ENCODE results near the gene FAM20A.

FAM20A gene

GRCh38 chr17:68600931-68601564 lies at the start of gene FAM20A:
Gene FAM20A (minus strand): TSS chr17:68601367. CDS start chr17:68600666, 701 bp downstream.
- no peak for DNase-seq

DNA sequence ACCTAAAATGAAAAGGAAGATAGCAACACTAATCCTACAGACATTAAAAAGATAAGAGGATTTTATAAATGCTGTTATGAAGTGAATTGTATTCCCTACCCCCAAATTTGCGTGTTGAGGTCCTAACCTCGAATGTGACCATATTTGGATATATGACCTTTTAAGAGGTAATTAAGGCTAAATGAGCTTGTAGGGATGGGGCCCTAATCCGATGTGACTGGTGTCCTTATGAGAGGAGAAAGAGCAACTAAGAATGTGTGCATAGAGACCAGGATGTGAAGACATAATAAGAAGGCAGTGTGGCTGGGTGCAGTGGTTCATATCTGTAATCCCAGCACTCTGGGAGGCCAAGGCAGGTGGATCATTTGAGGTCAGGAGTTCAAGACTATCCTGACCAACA lies 48.2 kb upstream of the FAM20A start:
- no peak for DNase-seq

GRCh38 chr17:68646626-68647526 lies 45.7 kb upstream of the FAM20A start:
- DNase-seq = no peak

DNA sequence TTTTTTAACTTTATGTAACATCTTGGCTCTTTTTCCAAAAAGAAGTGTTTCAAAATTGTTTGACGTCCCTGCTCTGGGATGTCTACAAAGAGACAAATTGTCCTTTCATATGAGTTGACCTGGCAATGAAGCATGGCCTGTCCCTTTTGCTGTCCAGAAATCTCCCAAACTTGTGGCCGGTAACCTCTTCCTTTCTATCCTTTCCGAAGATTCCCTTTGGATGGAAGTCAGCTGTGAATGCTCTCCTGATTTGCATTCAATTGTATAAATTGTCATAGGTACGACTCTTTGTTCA lies 40.9 kb upstream of the FAM20A start:
- no peak for DNase-seq

GRCh38 chr17:68641276-68642117 lies 40.3 kb upstream of the FAM20A start:
- DNase-seq = no peak

DNA sequence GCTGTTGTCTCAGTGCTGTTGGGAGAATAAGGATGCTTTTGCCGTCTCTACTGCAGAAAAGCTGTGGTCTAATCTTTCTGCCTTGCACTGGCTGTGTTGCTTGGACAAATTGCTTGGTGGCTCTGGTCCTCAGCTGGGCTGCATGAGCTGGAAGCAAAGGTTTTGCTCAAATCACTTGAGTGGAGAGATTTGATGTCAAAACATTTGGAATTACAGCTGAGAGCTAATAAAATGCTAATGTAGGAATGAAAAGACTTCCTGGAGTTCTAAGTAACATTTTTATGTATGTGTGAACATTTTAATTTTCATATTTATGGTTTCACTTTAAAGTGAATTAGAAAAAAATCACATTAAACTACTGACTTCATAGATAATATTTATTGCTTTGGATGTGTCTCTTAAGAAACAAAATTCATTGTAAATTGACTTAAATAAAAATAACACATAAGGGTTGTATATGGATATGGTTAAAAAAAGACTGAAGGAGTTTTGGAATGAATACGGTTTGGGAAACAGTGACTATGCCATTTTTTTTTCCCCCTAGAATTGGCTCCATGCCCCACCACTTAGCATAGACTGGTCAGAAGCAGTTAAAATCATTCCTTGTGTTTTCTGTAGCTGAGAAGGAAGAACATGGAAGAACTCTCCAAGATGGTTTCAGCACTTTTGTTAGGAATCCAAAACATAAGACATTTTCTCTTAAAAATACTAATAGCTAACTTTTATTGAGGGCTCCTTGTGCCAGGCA lies 39.2 kb upstream of the FAM20A start:
- DNase-seq = no peak

DNA sequence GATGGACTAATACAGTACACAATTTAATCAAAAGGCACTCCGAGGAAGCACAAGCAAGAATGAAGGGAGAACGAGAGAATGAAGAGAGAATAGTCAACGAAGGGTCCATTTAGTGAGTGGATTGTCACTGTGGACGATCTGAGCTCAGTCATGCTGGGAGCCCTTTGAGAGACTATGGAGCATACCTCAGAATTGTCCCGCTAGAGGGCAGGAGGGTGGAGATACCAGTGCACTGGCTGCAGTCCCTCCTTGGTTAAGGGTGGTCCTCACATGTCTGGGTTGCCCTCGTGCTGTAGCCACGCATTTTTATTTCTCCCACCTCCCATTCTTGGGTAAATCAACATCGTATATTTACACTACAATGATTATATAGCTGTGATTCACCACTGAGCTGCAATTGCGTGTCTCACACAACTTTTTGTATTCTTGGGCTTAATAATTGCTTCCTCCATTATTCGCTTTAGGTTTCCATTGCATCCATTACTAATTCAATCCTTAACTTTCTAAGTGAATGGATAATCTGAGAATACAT lies 33.2 kb upstream of the FAM20A start:
- DNase-seq = no peak

DNA sequence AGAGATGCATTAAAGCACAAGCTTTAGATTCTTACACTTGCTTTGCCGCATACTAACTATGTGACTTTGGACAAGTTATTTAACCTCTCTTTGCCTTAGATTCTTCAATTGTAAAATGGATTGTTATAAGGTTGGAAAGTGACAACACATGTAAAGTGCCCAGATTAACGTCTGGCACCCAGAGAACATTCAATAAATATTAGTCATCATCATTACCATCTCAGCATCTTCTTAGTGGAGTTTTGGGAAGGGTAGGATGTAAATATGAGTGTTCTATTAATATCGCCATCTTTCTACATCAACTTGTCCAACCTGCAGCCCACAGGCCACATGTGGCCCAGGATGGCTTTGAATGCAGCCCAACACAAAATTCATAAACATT lies 27.4 kb upstream of the FAM20A start:
- no peak for DNase-seq

DNA sequence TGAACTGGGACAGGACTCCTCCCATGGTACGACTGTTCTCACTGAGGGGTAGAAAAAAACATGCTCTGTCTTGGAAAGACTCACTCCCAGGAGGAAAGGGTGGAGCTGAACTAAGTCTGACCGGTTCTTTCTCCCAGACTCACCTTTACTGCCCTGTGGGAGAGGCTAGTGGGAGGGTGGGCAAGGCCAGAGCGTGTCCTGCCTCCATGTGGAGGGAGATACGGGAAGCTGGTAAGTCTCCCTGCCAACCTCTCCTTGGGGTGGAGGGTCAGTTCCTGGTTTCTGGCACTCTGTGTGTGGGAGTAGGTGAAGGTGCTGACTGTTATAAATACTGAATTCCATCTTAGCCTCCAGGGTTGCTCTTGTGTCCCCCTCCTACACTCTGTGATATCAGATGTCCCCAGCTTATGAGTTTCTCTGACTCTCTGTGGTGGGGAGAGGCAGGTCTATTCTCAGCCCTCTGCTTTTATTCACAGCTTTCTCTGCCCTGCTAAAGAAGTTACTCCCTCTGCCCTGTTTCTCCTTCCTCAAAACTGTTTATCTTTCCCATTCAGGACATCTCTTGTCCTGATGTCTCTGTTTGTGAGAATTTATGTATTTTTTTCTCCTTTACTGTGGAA lies 26.9 kb upstream of the FAM20A start:
- no peak for DNase-seq

GRCh38 chr17:68624381-68624780 lies 23.2 kb upstream of the FAM20A start:
- no peak for DNase-seq

- no peak for DNase-seq
These were observed 22.6 kb upstream of the FAM20A start for GRCh38 chr17:68623811-68624210.

- no peak for DNase-seq
These were observed 21.3 kb upstream of the FAM20A start for GRCh38 chr17:68622423-68622822.

DNA sequence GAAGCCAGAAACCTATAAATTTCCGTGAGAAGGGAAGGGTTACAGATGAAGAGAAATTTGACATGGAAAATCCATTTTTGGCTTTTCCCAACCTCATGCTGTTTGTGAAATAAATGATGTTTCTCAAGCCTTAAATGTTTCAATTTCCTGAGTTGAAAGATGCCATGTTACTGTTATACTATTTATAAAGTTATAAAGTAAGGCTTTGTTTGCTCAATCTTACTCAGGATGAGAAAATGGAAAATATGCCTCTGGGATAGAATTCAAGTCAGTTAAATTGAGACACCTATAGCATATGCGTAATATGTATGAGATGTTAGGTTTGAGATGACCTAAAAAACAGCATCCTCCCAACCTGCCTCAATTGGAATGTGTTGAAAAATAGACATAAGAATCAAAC lies 19.9 kb upstream of the FAM20A start:
- no peak for DNase-seq

DNA sequence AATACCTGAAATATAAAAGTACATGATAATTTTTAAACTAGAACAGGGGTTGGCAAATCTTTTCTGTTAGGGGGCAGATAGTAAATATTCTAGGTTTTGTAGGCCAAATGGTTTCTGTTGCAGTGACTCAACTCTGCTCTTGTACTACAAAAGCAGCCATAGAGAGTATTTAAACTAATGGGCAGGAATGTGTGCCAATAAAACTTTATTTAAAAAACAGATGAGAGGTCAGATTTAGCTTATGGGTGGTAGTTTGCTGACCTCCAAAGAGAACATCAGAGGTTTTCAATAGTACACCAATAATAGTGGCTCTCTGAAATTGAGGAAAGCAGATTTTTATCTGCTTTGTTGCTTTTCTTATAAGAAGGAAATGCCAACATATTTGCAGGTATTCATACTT lies 15.2 kb upstream of the FAM20A start:
- DNase-seq = no peak

GRCh38 chr17:68614718-68615117 lies 13.6 kb upstream of the FAM20A start:
- no peak for DNase-seq

- DNase-seq = peak in 1 of 2 donors; percentile 41
These were observed 12.7 kb upstream of the FAM20A start for GRCh38 chr17:68613739-68614298.

GRCh38 chr17:68612923-68613292 lies 11.7 kb upstream of the FAM20A start:
- no peak for DNase-seq

DNA sequence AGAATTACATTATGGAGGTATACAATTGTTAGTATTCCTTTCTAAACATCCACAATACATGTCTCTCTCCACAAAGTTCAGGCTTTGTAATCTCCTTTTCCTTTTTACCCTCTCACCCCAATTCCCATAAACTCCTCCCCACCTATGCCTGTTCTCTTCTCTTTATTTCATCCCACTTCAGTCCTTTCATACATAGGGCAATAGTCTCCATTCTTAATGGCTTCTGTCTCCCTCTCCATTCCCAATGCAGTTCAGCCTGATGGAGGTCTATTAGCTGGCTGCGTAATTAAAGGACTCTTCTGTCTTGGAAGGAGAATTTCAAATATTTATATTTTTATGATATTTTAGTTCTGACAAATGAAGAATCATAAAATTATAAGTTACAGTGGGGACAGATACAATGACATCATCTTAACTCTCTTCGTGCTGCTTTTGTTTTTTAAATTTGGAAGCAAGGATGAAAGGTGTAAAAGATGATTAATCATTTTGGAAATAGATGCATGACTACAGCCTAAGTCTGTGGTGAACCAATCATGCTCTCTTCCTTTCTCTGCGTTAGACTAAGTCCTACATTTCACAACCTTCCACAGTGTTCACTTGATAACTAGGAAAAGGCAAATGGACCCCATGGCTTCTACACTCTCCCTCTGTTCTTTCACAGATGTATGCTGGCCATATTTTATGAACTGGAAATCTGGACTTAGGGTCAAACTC lies 11.2 kb upstream of the FAM20A start:
- no peak for DNase-seq

DNA sequence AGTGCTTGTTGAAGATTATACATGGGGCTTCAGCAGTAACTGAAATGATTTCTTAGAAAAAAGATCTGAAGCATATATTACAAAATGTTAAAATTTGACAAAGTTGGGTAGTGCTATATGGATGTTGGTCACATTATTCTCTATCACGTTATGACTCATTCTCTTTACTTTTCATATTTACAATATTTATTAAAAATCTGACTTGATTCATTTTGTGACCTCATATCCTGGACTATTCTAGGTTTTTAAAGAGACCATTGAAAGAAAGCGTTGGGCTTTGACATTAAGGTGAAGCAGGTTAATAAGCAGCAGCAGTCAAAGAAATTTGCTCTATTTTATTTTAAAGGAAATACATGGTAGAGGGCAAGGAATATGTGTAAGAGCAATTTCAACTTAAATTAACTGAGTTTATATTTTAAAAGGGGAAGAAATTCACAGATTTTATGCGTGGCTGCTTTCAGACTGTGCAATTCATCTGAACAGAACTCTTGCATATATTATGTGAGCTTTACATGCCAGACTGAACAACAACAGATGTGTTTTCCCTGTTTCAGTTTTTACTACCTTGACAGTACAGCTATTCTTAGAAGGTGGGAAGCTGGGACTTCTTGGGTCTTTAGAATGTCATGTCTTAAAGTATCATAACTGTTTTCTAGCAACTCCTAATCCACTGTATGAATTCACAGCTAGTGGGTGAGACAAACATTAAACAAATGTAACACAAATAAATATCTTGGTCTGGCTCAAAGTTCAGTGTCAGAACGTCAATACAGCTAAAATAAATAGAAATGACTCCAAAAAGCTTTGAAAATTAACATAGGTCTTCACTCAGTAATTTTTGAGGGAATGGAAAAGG lies 10.4 kb upstream of the FAM20A start:
- no peak for DNase-seq

DNA sequence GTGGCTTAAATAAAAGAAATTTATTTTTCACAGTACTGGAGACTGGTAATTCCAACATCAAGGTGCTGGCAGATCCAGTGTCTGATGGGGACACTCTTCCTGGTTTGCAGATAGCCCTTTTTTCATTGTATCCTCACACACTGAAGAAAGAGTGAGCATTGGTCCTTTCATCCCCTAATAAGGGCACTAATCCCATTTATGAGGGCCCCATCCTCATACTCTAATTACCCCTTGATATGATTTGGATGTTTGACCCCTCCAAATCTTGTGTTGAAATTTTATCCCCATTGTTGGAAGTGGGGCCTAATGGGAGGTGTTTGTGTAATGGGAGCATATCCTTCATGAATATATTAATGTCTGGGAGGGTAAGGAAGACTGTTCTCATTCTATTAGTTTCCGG lies 9.4 kb upstream of the FAM20A start:
- DNase-seq = no peak
